Measurements from ENCODE around the gene ENGASE. TPM values are rescaled to one million over a fixed set of nuclear protein-coding genes. Genes with fewer than 3 reads are reported as not detected.

ENGASE gene
- total and polyA plus RNA-seq, 9 donors, result 12.1 to 27.9 (median 22.2) TPM

- WGBS (ENCODE audit: insufficient coverage), result 48% methylated on average over 7 of the region's 12 CpGs
- Histone ChIP-seq H3K36me3 (ENCODE audit: control insufficient read depth, insufficient read depth, low read length) (no peaks in the 10 kb centered on the region), H3K4me3 (ENCODE audit: low read length) (no peak overlapping the region), H3K27ac (ENCODE audit: low read length) (no peak overlapping the region), H3K9me3 (replicated peaks; ENCODE audit: control insufficient read depth, low read depth, low read length) (no peaks in the 10 kb centered on the region), H3K27me3 (ENCODE audit: control insufficient read depth, insufficient read depth, low read length) (peaks cover 58% of the 10 kb centered on the region), H3K4me1 (ENCODE audit: control insufficient read depth, insufficient read depth, low read length) (no peaks in the 10 kb centered on the region)
- no peak for DNase-seq
Measured at GRCh38 chr17:79126139-79126538, 51.5 kb downstream of the ENGASE start.

GRCh38 chr17:79127534-79128135, 53.0 kb downstream of the ENGASE start:
- H3K9me3 ChIP-seq (replicated peaks; ENCODE audit: control insufficient read depth, low read depth, low read length), result no peaks in the 10 kb centered on the region
- no peak for DNase-seq
- 76% methylated on average over 19 of the region's 23 CpGs for WGBS (ENCODE audit: insufficient coverage)
- H3K27ac ChIP-seq (ENCODE audit: low read length), result no peak overlapping the region
- no peaks in the 10 kb centered on the region for H3K4me1 ChIP-seq (ENCODE audit: control insufficient read depth, insufficient read depth, low read length)
- no peaks in the 10 kb centered on the region for H3K36me3 ChIP-seq (ENCODE audit: control insufficient read depth, insufficient read depth, low read length)
- no peak overlapping the region for H3K4me3 ChIP-seq (ENCODE audit: low read length)
- H3K27me3 ChIP-seq (ENCODE audit: control insufficient read depth, insufficient read depth, low read length), result peaks cover 54% of the 10 kb centered on the region

GRCh38 chr17:79129523-79129922, 54.9 kb downstream of the ENGASE start:
- no peak overlapping the region for H3K27ac ChIP-seq (ENCODE audit: low read length)
- peaks cover 47% of the 10 kb centered on the region for H3K27me3 ChIP-seq (ENCODE audit: control insufficient read depth, insufficient read depth, low read length)
- WGBS (ENCODE audit: insufficient coverage), result no CpG with 5 or more reads among the region's 4 CpGs
- no peak overlapping the region for H3K4me3 ChIP-seq (ENCODE audit: low read length)
- no peaks in the 10 kb centered on the region for H3K9me3 ChIP-seq (replicated peaks; ENCODE audit: control insufficient read depth, low read depth, low read length)
- no peak for DNase-seq
- no peaks in the 10 kb centered on the region for H3K4me1 ChIP-seq (ENCODE audit: control insufficient read depth, insufficient read depth, low read length)
- H3K36me3 ChIP-seq (ENCODE audit: control insufficient read depth, insufficient read depth, low read length), result no peaks in the 10 kb centered on the region

GRCh38 chr17:79130536-79131273, 56.1 kb downstream of the ENGASE start:
- H3K4me3 ChIP-seq (ENCODE audit: low read length), result no peak overlapping the region
- no peak for DNase-seq
- no peaks in the 10 kb centered on the region for H3K4me1 ChIP-seq (ENCODE audit: control insufficient read depth, insufficient read depth, low read length)
- H3K9me3 ChIP-seq (replicated peaks; ENCODE audit: control insufficient read depth, low read depth, low read length), result no peaks in the 10 kb centered on the region
- H3K27me3 ChIP-seq (ENCODE audit: control insufficient read depth, insufficient read depth, low read length), result peaks cover 41% of the 10 kb centered on the region
- WGBS (ENCODE audit: insufficient coverage), result 87% methylated on average over 34 of the region's 34 CpGs
- no peaks in the 10 kb centered on the region for H3K36me3 ChIP-seq (ENCODE audit: control insufficient read depth, insufficient read depth, low read length)
- H3K27ac ChIP-seq (ENCODE audit: low read length), result no peak overlapping the region

- Histone ChIP-seq H3K36me3 (ENCODE audit: control insufficient read depth, insufficient read depth, low read length) (no peaks in the 10 kb centered on the region), H3K9me3 (replicated peaks; ENCODE audit: control insufficient read depth, low read depth, low read length) (no peaks in the 10 kb centered on the region), H3K27ac (ENCODE audit: low read length) (no peak overlapping the region), H3K27me3 (ENCODE audit: control insufficient read depth, insufficient read depth, low read length) (peaks cover 40% of the 10 kb centered on the region), H3K4me1 (ENCODE audit: control insufficient read depth, insufficient read depth, low read length) (no peaks in the 10 kb centered on the region), H3K4me3 (ENCODE audit: low read length) (no peak overlapping the region)
- DNase-seq, result no peak
- 84% methylated on average over 14 of the region's 21 CpGs for WGBS (ENCODE audit: insufficient coverage)
Measured at GRCh38 chr17:79131274-79131635, 56.6 kb downstream of the ENGASE start.

GRCh38 chr17:79131701-79132100, 57.1 kb downstream of the ENGASE start:
- Histone ChIP-seq H3K36me3 (ENCODE audit: control insufficient read depth, insufficient read depth, low read length) (no peaks in the 10 kb centered on the region), H3K9me3 (replicated peaks; ENCODE audit: control insufficient read depth, low read depth, low read length) (no peaks in the 10 kb centered on the region), H3K4me3 (ENCODE audit: low read length) (no peak overlapping the region), H3K4me1 (ENCODE audit: control insufficient read depth, insufficient read depth, low read length) (no peaks in the 10 kb centered on the region), H3K27ac (ENCODE audit: low read length) (no peak overlapping the region), H3K27me3 (ENCODE audit: control insufficient read depth, insufficient read depth, low read length) (peaks cover 40% of the 10 kb centered on the region)
- DNase-seq, result no peak
- WGBS (ENCODE audit: insufficient coverage), result 52% methylated on average over 6 of the region's 8 CpGs

GRCh38 chr17:79132271-79133064, 57.8 kb downstream of the ENGASE start:
- 70% methylated on average over 25 of the region's 36 CpGs for WGBS (ENCODE audit: insufficient coverage)
- DNase-seq, result no peak
- Histone ChIP-seq H3K27ac (ENCODE audit: low read length) (no peak overlapping the region), H3K36me3 (ENCODE audit: control insufficient read depth, insufficient read depth, low read length) (no peaks in the 10 kb centered on the region), H3K4me1 (ENCODE audit: control insufficient read depth, insufficient read depth, low read length) (no peaks in the 10 kb centered on the region), H3K4me3 (ENCODE audit: low read length) (no peak overlapping the region), H3K9me3 (replicated peaks; ENCODE audit: control insufficient read depth, low read depth, low read length) (no peaks in the 10 kb centered on the region), H3K27me3 (ENCODE audit: control insufficient read depth, insufficient read depth, low read length) (peaks cover 40% of the 10 kb centered on the region)

- Histone ChIP-seq H3K27ac (ENCODE audit: low read length) (no peak overlapping the region), H3K9me3 (replicated peaks; ENCODE audit: control insufficient read depth, low read depth, low read length) (no peaks in the 10 kb centered on the region), H3K27me3 (ENCODE audit: control insufficient read depth, insufficient read depth, low read length) (peaks cover 38% of the 10 kb centered on the region), H3K4me1 (ENCODE audit: control insufficient read depth, insufficient read depth, low read length) (no peaks in the 10 kb centered on the region), H3K36me3 (ENCODE audit: control insufficient read depth, insufficient read depth, low read length) (no peaks in the 10 kb centered on the region), H3K4me3 (ENCODE audit: low read length) (no peak overlapping the region)
- WGBS (ENCODE audit: insufficient coverage), result 100% methylated on average over 1 of the region's 1 CpG
- DNase-seq, result no peak
Measured at GRCh38 chr17:79133214-79133613, 58.6 kb downstream of the ENGASE start.

GRCh38 chr17:79133985-79134384, 59.4 kb downstream of the ENGASE start:
- Histone ChIP-seq H3K4me3 (ENCODE audit: low read length) (no peak overlapping the region), H3K9me3 (replicated peaks; ENCODE audit: control insufficient read depth, low read depth, low read length) (no peaks in the 10 kb centered on the region), H3K27ac (ENCODE audit: low read length) (no peak overlapping the region), H3K4me1 (ENCODE audit: control insufficient read depth, insufficient read depth, low read length) (no peaks in the 10 kb centered on the region), H3K27me3 (ENCODE audit: control insufficient read depth, insufficient read depth, low read length) (peaks cover 30% of the 10 kb centered on the region), H3K36me3 (ENCODE audit: control insufficient read depth, insufficient read depth, low read length) (no peaks in the 10 kb centered on the region)
- DNase-seq, result no peak
- 80% methylated on average over 3 of the region's 7 CpGs for WGBS (ENCODE audit: insufficient coverage)

GRCh38 chr17:79135011-79135410, 60.4 kb downstream of the ENGASE start:
- no peaks in the 10 kb centered on the region for H3K9me3 ChIP-seq (replicated peaks; ENCODE audit: control insufficient read depth, low read depth, low read length)
- no peaks in the 10 kb centered on the region for H3K36me3 ChIP-seq (ENCODE audit: control insufficient read depth, insufficient read depth, low read length)
- H3K27ac ChIP-seq (ENCODE audit: low read length), result no peak overlapping the region
- peaks cover 25% of the 10 kb centered on the region for H3K27me3 ChIP-seq (ENCODE audit: control insufficient read depth, insufficient read depth, low read length)
- no peaks in the 10 kb centered on the region for H3K4me1 ChIP-seq (ENCODE audit: control insufficient read depth, insufficient read depth, low read length)
- no peak overlapping the region for H3K4me3 ChIP-seq (ENCODE audit: low read length)
- DNase-seq, result no peak
- WGBS (ENCODE audit: insufficient coverage), result 77% methylated on average over 5 of the region's 9 CpGs

All from muscle of leg (tissue), 11 donors.